A673 (cell line): Measurements from ENCODE around the gene CCNO. TPM values are rescaled to one million over a fixed set of nuclear protein-coding genes. Genes with fewer than 3 reads are reported as not detected.

ENCODE experiments used
- BruUV-seq: library from RNA; stranded (reverse); fragments of 400-500 nt; replicated peaks from 2 replicates; lab custom pipeline; 2021; lab: Mats Ljungman, UMichigan
- CTCF ChIA-PET: fragments of 300-600 bp; sonication (Branson Sonifier 250); formaldehyde crosslinking; loops from one replicate; lab custom pipeline; 2022; ENCODE audit warnings: antibody characterized with exemption; lab: Charles Lee
- POLR2A ChIA-PET: fragments of 300-600 bp; sonication (Branson Sonifier 250); formaldehyde crosslinking; loops from one replicate; lab custom pipeline; 2022; ENCODE audit warnings: antibody characterized with exemption; ENCODE audit not compliant: low non-redundant PET; lab: Charles Lee
- DNase-seq: peaks from one replicate; pipeline ENCODE4 v3.0.0-alpha.2; 2015; ENCODE audit warnings: low spot score
- H3K27ac ChIP-seq: fragments of 200-600 bp; sonication (generic); 2 replicates; pipeline ENCODE4 v1.5.1; 2016; ENCODE audit warnings: mixed run types, low read depth, mild to moderate bottlenecking, mixed read lengths, antibody characterized with exemption, low read length; ENCODE audit not compliant: poor library complexity, severe bottlenecking
- H3K27me3 ChIP-seq: fragments of 200-600 bp; sonication (generic); replicated peaks from 2 replicates; pipeline ENCODE4 v1.6.1; 2017; ENCODE audit warnings: mixed run types, low read depth, mild to moderate bottlenecking, mixed read lengths, antibody characterized with exemption, low read length; ENCODE audit not compliant: insufficient read depth, poor library complexity
- H3K36me3 ChIP-seq: fragments of 200-600 bp; sonication (generic); 2 replicates; pipeline ENCODE4 v1.6.1; 2016; ENCODE audit warnings: mixed run types, mild to moderate bottlenecking, mixed read lengths, antibody characterized with exemption, low read length; ENCODE audit not compliant: insufficient read depth, poor library complexity, severe bottlenecking
- H3K4me1 ChIP-seq: fragments of 200-600 bp; sonication (generic); 2 replicates; pipeline ENCODE4 v1.6.1; 2017; ENCODE audit warnings: mixed run types, mild to moderate bottlenecking, mixed read lengths, antibody characterized with exemption, low read length; ENCODE audit not compliant: insufficient read depth, poor library complexity, severe bottlenecking
- H3K4me3 ChIP-seq: fragments of 200-600 bp; sonication (generic); 2 replicates; pipeline ENCODE4 v1.5.1; 2016; ENCODE audit warnings: low read depth, mixed run types, mild to moderate bottlenecking, mixed read lengths, low read length; ENCODE audit not compliant: poor library complexity, severe bottlenecking
- H3K9me3 ChIP-seq: fragments of 200-600 bp; sonication (generic); 2 replicates; pipeline ENCODE4 v1.6.1; 2016; ENCODE audit warnings: mixed run types, low read depth, mild to moderate bottlenecking, mixed read lengths, antibody characterized with exemption, low read length; ENCODE audit not compliant: poor library complexity, severe bottlenecking
- EZH2 ChIP-seq: fragments of 200-600 bp; sonication (generic); IDR thresholded peaks from 2 replicates; pipeline ENCODE4 v1.6.1; 2017; ENCODE audit warnings: borderline replicate concordance, low read depth, mild to moderate bottlenecking, mixed read lengths, antibody characterized with exemption, low read length; ENCODE audit not compliant: poor library complexity, severe bottlenecking
- intact Hi-C: fragments of 100-400 bp; cut with micrococcal nuclease; formaldehyde crosslinking; loops from one replicate; pipeline ENCODE4 v1.10.0; 2022; ENCODE audit not compliant: unreplicated experiment
- total RNA-seq: library from RNA; stranded (reverse); gene quantifications from 2 replicates; pipeline ENCODE4 v1.2.3, GENCODE V29; 2021
- TF ChIP-seq, protein P1 (sequence below): fragments of 300-800, 200-600 bp; sonication (generic); conservative IDR thresholded peaks from 2 replicates; pipeline ENCODE4 v1.5.1; 2017; ENCODE audit warnings: low read depth, mild to moderate bottlenecking, antibody characterized with exemption, low read length, moderate library complexity, mixed read lengths

CCNO gene
- total RNA-seq, 1 experiment from 2014 or later, result 2.1 TPM

- no peaks in the 10 kb centered on the region for H3K36me3 ChIP-seq
- CTCF ChIA-PET, result interaction anchor here (1.4 kb wide), 1 partner anchor 465 kb away, joined by 6 read pairs; no protein-coding TSS in a partner anchor
- intact Hi-C loops, result loop anchor here (2.0 to 5.0 kb wide), 2 partner anchors 54 to 465 kb away; partner anchors contain the start of gene CDC20B
- no peak for TF ChIP-seq EZH2
- TF ChIP-seq, protein P1, sequence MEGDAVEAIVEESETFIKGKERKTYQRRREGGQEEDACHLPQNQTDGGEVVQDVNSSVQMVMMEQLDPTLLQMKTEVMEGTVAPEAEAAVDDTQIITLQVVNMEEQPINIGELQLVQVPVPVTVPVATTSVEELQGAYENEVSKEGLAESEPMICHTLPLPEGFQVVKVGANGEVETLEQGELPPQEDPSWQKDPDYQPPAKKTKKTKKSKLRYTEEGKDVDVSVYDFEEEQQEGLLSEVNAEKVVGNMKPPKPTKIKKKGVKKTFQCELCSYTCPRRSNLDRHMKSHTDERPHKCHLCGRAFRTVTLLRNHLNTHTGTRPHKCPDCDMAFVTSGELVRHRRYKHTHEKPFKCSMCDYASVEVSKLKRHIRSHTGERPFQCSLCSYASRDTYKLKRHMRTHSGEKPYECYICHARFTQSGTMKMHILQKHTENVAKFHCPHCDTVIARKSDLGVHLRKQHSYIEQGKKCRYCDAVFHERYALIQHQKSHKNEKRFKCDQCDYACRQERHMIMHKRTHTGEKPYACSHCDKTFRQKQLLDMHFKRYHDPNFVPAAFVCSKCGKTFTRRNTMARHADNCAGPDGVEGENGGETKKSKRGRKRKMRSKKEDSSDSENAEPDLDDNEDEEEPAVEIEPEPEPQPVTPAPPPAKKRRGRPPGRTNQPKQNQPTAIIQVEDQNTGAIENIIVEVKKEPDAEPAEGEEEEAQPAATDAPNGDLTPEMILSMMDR, result no peak
- H3K27me3 ChIP-seq, result peaks cover 19% of the 10 kb centered on the region
- no peaks in the 10 kb centered on the region for H3K9me3 ChIP-seq
- peak; percentile 80 for DNase-seq
- peaks cover 8% of the 10 kb centered on the region for H3K4me1 ChIP-seq
- POLR2A ChIA-PET, result no interaction called here
- no peak within 1 kb of the TSS for H3K27ac ChIP-seq
- peak within 1 kb of the TSS; percentile 64 for H3K4me3 ChIP-seq
- no TSS peak for BruUV-seq
Measured at GRCh38 chr5:55226934-55227663, 6.3 kb downstream of the CCNO start, which contains the start of gene MCIDAS. MCIDAS (minus strand) TSS chr5:55227315; CDS start chr5:55227138, 177 bp downstream.

DNA sequence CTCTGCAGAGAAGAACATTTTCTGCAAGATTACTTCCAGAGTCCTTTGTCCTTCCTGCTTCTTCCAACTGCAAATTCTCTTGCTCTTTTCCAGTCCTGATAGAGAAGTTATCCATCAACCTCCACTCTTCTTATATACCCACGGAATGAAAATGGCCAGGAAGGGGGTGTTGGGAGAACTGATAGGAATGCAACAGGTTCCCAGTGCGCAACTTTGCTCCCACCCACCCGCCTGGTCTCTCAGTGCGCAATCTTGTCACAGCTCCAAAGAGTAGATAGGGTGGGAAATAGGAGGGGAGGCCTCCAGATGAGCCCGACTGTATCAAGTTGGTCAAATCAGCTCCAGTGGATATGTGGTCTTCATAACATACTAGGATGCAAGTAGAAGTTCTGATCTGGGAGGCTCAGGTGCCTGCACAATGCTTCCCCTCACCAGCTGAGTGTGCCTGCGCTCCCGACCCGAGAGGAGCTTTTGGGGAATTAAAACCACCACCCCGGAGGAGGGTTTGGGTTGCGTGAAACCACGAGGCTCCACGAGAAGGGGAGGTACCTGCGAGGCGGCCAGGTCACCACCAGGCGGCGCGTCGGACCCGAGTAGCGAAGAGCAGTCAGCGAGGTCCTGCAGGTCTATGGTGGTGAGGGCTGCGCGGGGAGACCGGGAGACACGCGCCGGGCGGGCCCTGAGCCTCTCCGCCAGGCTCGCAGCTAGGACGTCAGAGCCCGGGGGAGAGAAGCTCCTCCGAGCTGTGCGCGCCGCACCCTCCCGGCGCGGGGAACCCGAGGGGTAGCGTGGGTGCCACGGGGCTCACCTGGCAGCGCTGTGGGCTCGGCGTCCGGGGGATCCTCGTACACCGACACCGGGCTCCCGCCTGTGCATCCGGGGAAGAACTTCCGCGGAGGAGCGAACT is 7.1 kb downstream of the CCNO start:
- intact Hi-C loops, result loop anchor here (2.0 to 5.0 kb wide), 2 partner anchors 53 to 466 kb away; partner anchors contain the start of gene CDC20B
- peak overlapping the region; percentile 64 for H3K4me3 ChIP-seq
- peaks cover 1% of the 10 kb centered on the region for H3K4me1 ChIP-seq
- H3K27me3 ChIP-seq, result peaks cover 10% of the 10 kb centered on the region
- CTCF ChIA-PET, result interaction anchor here (1.4 kb wide), 1 partner anchor 466 kb away, joined by 6 read pairs; no protein-coding TSS in a partner anchor
- H3K27ac ChIP-seq, result no peak overlapping the region
- H3K9me3 ChIP-seq, result no peaks in the 10 kb centered on the region
- peak; percentile 89 for DNase-seq
- no TSS peak for BruUV-seq
- POLR2A ChIA-PET, result interaction anchor here (0.6 kb wide), 1 partner anchor 11 kb away, joined by 3 read pairs; no protein-coding TSS in a partner anchor
- no peaks in the 10 kb centered on the region for H3K36me3 ChIP-seq
- TF ChIP-seq, protein P1, result peak; percentile 92
- no peak for TF ChIP-seq EZH2

DNA sequence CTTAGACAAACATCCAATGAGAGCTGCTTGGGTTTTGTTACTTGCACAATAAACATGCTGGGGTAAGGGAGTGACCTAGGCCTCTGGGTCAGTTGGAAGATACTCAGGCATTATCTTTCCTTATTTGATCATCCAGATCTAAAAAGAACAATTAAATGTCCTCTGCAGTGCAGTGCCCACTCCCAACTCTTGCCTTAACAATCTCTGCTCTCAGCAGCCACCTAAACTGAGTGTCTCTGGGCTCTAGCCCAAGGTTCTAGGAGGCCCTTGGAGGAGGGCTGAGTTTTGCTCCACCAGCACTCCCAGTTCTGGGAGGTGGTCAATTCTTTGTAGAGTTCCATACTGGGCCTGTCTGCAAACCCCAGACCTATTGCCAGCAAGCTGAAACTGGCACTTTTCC is 8.1 kb downstream of the CCNO start:
- no peak overlapping the region for H3K27ac ChIP-seq
- H3K4me3 ChIP-seq, result no peak overlapping the region
- H3K9me3 ChIP-seq, result no peaks in the 10 kb centered on the region
- no peaks in the 10 kb centered on the region for H3K4me1 ChIP-seq
- H3K27me3 ChIP-seq, result peaks cover 3% of the 10 kb centered on the region
- TF ChIP-seq EZH2, result no peak
- TF ChIP-seq, protein P1, result no peak
- intact Hi-C loops, result loop anchor here (5.0 kb wide), 1 partner anchor 467 kb away; no protein-coding TSS in a partner anchor
- ChIA-PET POLR2A (no interaction called here), CTCF (no interaction called here)
- H3K36me3 ChIP-seq, result no peaks in the 10 kb centered on the region
- BruUV-seq, result no TSS peak
- DNase-seq, result no peak
